ENCODE measurements around the gene TEX2.

- no peak for TF ChIP-seq EZH2 (IDR thresholded peaks at IDR 0.05; ENCODE audit: borderline replicate concordance, low read length)
- no peak for TF ChIP-seq CTCF (IDR thresholded peaks at IDR 0.05; ENCODE audit: low read length)
Observed at GRCh38 chr17:64148699-64149098, 114.4 kb downstream of the TEX2 start.

All from OCI-LY1 (cell line).